Astrocyte of the spinal cord (primary cell): Measurements from ENCODE around the gene KCNQ1.

Source experiments
- DNase-seq: peaks from one replicate; pipeline ENCODE4 v3.0.0; 2011; ENCODE audit warnings: low read depth, low spot score
- H3K4me3 ChIP-seq: 2 replicates; pipeline ENCODE4 v1.5.1; 2011; ENCODE audit warnings: low read depth, mild to moderate bottlenecking, low read length, moderate library complexity
- in situ Hi-C: cut with HindIII; loops from 2 replicates; pipeline ENCODE4 v1.10.0; 2017; ENCODE audit warnings: low sequenced_read_pairs
- TF ChIP-seq, protein P1 (sequence below): IDR thresholded peaks from 2 replicates; pipeline ENCODE4 v1.5.1; 2012; ENCODE audit warnings: low read depth, mild to moderate bottlenecking, low read length, inconsistent platforms

The KCNQ1 gene

DNA sequence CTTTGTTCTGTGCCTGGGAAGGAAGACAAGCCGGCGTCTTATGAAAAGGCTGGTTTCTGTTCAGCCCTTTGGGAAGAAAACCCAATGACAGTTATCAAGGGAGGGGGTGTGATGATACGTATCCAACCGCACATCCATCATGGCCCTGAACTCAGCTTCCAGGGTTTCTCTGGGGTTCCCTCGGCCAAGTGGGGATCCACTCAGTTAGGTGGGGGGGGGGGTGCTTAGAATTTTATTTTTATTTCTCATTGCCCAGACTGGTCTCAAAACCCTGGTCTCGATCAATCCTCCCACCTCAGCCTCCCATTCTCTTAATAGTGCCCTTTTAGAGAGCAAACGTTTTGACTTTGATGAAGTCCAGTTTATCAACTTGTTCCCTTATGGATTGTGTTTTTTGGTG lies 25.7 kb downstream of the KCNQ1 start:
- in situ Hi-C loops, result no loop called here
- no peak for DNase-seq
- TF ChIP-seq, protein P1, sequence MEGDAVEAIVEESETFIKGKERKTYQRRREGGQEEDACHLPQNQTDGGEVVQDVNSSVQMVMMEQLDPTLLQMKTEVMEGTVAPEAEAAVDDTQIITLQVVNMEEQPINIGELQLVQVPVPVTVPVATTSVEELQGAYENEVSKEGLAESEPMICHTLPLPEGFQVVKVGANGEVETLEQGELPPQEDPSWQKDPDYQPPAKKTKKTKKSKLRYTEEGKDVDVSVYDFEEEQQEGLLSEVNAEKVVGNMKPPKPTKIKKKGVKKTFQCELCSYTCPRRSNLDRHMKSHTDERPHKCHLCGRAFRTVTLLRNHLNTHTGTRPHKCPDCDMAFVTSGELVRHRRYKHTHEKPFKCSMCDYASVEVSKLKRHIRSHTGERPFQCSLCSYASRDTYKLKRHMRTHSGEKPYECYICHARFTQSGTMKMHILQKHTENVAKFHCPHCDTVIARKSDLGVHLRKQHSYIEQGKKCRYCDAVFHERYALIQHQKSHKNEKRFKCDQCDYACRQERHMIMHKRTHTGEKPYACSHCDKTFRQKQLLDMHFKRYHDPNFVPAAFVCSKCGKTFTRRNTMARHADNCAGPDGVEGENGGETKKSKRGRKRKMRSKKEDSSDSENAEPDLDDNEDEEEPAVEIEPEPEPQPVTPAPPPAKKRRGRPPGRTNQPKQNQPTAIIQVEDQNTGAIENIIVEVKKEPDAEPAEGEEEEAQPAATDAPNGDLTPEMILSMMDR, result no peak

DNA sequence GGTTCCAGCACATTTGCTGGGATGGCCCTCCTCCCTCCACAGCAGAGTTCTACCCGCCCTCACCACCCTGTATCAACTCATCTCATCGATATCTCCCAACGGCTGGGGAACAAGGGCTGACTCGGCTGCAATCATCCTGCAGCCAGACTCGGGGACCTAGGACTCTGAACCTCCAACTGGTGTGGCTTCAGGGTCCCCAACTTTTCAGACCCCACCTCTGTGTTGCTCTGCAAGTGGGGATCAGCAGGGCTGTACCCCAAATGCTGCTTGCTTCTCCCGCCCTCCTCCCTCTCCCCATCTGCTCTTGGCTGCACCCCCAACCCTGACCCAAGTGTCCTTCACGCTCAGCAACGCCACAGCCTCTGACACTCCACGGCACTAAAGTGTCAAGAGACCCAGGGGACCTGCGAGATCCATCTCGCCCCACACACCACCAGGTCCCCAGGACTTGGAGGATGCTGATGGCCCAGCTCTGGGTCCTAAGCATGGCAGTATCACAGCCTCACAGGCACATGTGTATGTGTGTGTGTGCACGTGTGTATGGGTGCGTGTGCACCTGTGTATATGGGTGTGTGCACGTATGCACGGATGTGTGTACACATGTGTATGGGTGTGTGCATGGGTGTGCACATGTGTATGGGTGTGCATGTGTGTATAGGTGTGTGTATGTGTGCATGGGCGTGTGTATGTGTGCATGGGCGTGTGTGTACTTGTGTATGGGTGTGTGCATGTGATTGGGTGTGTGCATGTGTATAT lies 26.4 kb downstream of the KCNQ1 start:
- H3K4me3 ChIP-seq, result no peak overlapping the region
- DNase-seq, result no peak
- in situ Hi-C loops, result no loop called here
- TF ChIP-seq, protein P1, result no peak

More for the DNA sequence above, 25.7 kb downstream of the KCNQ1 start:
- H3K4me3 ChIP-seq, result no peak overlapping the region

DNA sequence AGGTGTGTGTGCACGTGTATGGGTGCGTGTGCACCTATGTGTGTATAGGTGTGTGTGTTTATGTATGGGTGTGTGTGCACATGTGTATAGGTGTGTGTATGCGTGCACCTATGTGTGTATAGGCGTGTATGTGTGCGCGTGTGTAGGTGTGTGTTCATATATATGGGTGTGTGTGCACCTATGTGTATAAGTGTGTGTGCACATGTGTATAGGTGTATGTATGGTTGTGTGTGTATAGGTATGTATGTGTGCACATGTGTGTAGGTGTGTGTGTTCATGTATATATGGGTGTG lies 26.9 kb downstream of the KCNQ1 start:
- in situ Hi-C loops, result no loop called here

DNA sequence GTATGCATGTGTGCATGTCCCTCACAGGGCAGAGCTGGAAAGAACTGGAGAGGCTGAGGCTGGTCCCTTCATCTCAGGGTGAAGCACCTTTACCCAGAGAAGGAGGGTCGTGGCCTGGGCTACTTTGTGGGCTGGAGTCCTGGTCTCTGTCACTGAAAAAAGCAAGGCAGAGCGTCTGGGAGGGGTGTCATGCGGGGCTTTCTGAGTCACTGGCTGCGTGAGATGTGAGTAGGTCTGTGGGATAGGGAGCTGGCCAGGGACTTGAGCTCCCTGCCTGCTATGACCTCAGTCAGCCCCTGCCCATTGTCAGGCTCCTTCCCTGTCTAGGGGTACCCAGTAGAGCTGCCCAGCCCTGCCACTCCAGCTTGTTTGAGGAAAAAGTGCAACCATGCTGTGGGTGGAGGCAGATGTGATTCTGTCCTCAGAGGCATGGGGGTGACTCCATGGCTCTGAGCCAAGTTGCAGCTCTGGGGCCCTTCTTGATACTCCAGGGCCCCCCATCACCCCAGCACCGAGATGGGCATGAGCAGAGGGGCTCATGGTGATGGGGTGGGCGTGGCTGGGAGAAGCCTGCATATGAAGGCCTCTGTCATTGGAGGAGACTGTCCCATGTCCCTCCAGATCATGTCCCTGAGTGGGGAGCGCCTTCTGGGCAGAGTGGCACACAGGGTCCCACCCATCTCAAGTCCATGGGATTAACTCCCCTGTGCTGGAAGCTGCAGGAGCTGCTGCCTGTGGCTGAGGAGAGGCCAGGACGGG lies 27.8 kb downstream of the KCNQ1 start:
- no peak overlapping the region for H3K4me3 ChIP-seq
- in situ Hi-C loops, result no loop called here
- TF ChIP-seq, protein P1, result no peak
- DNase-seq, result no peak

More for the DNA sequence above, 26.9 kb downstream of the KCNQ1 start:
- H3K4me3 ChIP-seq, result no peak overlapping the region
- TF ChIP-seq, protein P1, result no peak
- DNase-seq, result no peak

DNA sequence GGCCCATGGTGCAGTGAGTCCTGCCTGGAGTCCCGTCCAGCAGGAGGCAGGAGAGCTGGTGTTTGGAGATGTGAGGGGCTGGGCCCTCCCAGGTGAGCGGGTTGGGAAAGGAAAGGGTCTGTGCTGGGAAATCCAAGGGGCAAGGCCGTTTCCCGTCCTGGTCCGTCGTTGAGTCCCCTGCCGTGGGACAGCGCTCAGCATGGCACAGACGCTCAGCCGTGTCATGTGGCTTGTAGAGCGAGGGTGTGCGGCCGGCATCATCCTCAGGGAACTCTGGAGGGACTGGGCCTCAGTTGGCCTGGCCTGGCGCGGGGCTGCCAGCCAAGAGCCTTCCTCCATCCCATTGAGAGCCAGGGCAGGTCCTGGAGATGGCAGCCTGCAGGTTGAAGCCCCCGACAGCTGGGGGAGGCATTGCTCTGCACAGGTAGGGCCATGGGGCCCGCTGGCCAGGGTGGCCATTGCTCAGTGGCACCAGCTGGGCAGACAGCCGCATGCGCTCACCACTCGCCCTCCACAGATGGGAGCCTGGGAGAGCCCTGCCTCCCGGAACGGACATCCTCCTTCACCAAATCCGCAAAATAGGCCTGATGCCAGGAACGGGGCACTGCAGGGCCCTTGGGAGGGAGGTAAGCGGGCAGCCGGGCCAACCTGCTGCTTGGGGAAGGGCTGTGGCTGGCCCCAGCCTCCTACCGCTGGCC lies 28.7 kb downstream of the KCNQ1 start:
- no peak overlapping the region for H3K4me3 ChIP-seq
- TF ChIP-seq, protein P1, result no peak
- no peak for DNase-seq
- in situ Hi-C loops, result no loop called here

DNA sequence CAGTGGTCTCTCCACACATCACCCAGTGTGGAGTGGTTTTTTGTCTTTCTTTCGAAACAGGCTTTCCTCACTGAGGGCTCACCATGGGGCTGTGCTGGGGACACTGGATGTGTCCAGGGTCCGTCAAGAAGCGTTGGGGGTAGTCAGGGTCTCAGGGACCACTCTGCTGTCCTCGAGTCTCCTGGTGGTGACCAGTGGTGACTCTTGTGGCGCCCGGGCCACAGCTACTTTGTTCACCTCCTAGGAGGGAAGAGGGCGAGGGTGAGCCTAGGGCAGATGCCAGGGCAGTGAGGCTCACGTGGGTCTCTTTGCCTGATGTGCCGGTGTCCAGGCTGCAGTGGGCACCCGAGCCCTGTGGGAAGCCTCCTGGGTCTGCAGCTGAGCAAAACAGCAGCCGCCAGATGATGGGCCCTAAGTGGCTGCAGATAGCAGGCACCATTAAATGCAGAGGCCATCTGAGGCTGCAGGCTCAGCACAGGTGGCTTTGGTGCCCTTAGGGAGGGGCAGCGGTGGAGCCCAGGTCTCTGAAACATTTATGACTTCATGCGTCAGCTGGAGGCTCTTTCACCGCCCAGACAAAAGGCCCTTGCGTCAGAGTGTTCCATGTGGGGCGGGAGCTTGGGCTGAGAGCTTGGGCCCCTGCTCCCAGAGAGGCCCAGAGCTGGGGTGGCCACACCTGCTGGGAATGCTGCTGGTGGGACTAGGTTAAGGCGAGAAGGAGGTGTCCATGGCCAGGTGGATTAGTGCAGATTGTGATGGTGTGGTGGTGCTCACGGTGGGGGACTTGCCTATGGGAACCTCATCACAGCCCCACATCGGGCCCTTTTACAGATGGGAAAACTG lies 29.5 kb downstream of the KCNQ1 start:
- TF ChIP-seq, protein P1, result no peak
- H3K4me3 ChIP-seq, result no peak overlapping the region
- DNase-seq, result no peak
- in situ Hi-C loops, result no loop called here
